Subcutaneous adipose tissue (tissue), 4 donors: ENCODE data around the gene SCFD1. TPM values are rescaled to one million over a fixed set of nuclear protein-coding genes. Genes with fewer than 3 reads are reported as not detected.

Source experiments
- CTCF ChIP-seq: fragments of 450-650 bp; IDR thresholded peaks from one replicate; pipeline ENCODE4 v1.5.1; 2016; ENCODE audit warnings: low read depth, mild to moderate bottlenecking, control low read depth, antibody characterized with exemption, moderate library complexity
- total RNA-seq, 4 donors: library from RNA; depleted of rRNA; stranded (reverse); fragments of >200 nt; gene quantifications; one replicate each; pipeline ENCODE4 v1.1.0, GENCODE V29; 2016

The SCFD1 gene
- total RNA-seq, 4 donors from 2014 or later, result 54.1 to 122 (median 77.3) TPM

- TF ChIP-seq CTCF, result no peak
These were observed 88.8 kb downstream of the SCFD1 start for GRCh38 chr14:30710876-30711275.

DNA sequence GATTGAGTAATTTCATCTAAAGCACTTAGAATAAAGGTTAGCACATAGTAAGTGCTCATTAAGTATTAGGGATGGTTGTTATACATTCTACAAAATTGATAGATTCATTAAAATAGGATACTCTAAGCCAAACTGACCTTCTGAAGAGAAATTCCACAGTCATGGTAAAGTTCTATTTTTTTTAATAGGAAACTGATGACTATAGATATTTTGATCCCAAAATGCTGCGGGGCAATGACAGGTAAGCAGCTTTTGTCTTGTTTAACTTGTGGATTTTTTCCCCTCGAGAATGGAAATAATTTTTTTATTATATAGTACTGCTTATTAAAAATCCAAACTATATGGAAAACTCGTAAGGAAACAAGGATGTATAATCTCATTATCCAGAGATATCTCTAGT is 97.0 kb downstream of the SCFD1 start:
- no peak for TF ChIP-seq CTCF

- no peak for TF ChIP-seq CTCF
These were observed 103.6 kb downstream of the SCFD1 start for GRCh38 chr14:30725763-30726162.

DNA sequence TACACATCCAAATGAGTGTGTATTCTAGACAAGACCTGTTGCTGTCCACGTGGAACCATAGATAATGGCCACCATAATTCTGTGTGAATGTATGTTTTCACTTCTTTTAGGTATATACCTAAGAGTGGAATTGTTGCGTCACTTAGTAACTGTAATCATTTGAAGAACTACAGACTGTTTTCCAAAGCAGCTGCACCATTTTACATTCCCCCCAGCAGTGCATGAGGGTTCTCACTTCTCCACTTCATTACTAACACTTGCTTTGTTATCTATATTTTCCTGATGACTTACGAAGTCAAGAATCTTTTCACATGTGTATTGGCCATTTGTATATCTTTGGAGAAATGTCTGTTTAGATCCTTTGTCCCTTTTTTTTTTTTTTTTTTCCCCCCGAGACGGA is 106.4 kb downstream of the SCFD1 start:
- no peak for TF ChIP-seq CTCF

- TF ChIP-seq CTCF, result no peak
These were observed 115.8 kb downstream of the SCFD1 start for GRCh38 chr14:30737916-30738315.

GRCh38 chr14:30738978-30739377 is 116.9 kb downstream of the SCFD1 start:
- TF ChIP-seq CTCF, result no peak

- no peak for TF ChIP-seq CTCF
These were observed 126.2 kb downstream of the SCFD1 start for GRCh38 chr14:30748343-30748742.
